PC-9 (cell line): ENCODE data around the gene HHAT. TPM values are rescaled to one million over a fixed set of nuclear protein-coding genes. Genes with fewer than 3 reads are reported as not detected.

Experiments
- BruUV-seq: library from RNA; stranded (reverse); fragments of 400-500 nt; replicated peaks from 2 replicates; lab custom pipeline; 2021; lab: Mats Ljungman, UMichigan
- CTCF ChIA-PET: fragments of 300-600 bp; sonication (Branson Sonifier 250); formaldehyde crosslinking; loops from one replicate; lab custom pipeline; 2022; ENCODE audit warnings: antibody characterized with exemption; lab: Charles Lee
- POLR2A ChIA-PET: fragments of 300-600 bp; sonication (Branson Sonifier 250); formaldehyde crosslinking; loops from one replicate; lab custom pipeline; 2022; ENCODE audit warnings: antibody characterized with exemption; ENCODE audit not compliant: unreplicated experiment; lab: Charles Lee
- DNase-seq, 2 experiments: peaks; one replicate each; pipeline versions ENCODE4 v3.0.0 to v3.0.0-alpha.2; 2015 to 2022; ENCODE audit warnings: mixed read lengths in 1 of 2
- H2AFZ ChIP-seq: fragments of 200-600 bp; sonication (generic); 2 replicates; pipeline ENCODE4 v1.8.1; 2017; ENCODE audit warnings: antibody characterized with exemption
- H3F3A ChIP-seq: fragments of 200-600 bp; sonication (generic); 2 replicates; pipeline ENCODE4 v1.8.1; 2017; ENCODE audit warnings: antibody characterized with exemption, mild to moderate bottlenecking, low read depth; ENCODE audit not compliant: insufficient read depth
- H3K27ac ChIP-seq: fragments of 200-600 bp; sonication (generic); 2 replicates; pipeline ENCODE4 v1.6.1; 2016; ENCODE audit warnings: mixed run types
- H3K27me3 ChIP-seq: fragments of 200-600 bp; sonication (generic); 2 replicates; pipeline ENCODE4 v1.6.1; 2016; ENCODE audit warnings: low read depth, mixed run types; ENCODE audit not compliant: insufficient read depth
- H3K36me3 ChIP-seq: fragments of 200-600 bp; sonication (generic); 2 replicates; pipeline ENCODE4 v1.6.1; 2016; ENCODE audit warnings: low read depth, mixed run types
- H3K4me1 ChIP-seq: fragments of 200-600 bp; sonication (generic); replicated peaks from 2 replicates; pipeline ENCODE4 v1.6.1; 2016; ENCODE audit warnings: mixed run types; ENCODE audit not compliant: insufficient read depth
- H3K4me2 ChIP-seq: fragments of 200-600 bp; sonication (generic); 2 replicates; pipeline ENCODE4 v1.6.1; 2017; ENCODE audit warnings: mixed run types
- H3K4me3 ChIP-seq: fragments of 200-600 bp; sonication (generic); 2 replicates; pipeline ENCODE4 v1.6.1; 2016; ENCODE audit warnings: mixed run types
- H3K79me2 ChIP-seq: fragments of 200-600 bp; sonication (generic); 2 replicates; pipeline ENCODE4 v1.6.1; 2017; ENCODE audit warnings: low read depth, mixed run types
- H3K9me2 ChIP-seq: fragments of 200-600 bp; sonication (generic); 2 replicates; pipeline ENCODE4 v1.8.1; 2017; ENCODE audit warnings: mild to moderate bottlenecking; ENCODE audit not compliant: insufficient read depth
- H3K9me3 ChIP-seq: fragments of 200-600 bp; sonication (generic); 2 replicates; pipeline ENCODE4 v1.8.1; 2016; ENCODE audit warnings: low read depth; ENCODE audit not compliant: insufficient read depth
- H4K20me1 ChIP-seq: fragments of 200-600 bp; sonication (generic); 2 replicates; pipeline ENCODE4 v1.8.1; 2017; ENCODE audit not compliant: insufficient read depth
- CTCF ChIP-seq: fragments of 200-600 bp; sonication (generic); conservative IDR thresholded peaks from 2 replicates; pipeline ENCODE4 v1.6.1; 2017; ENCODE audit warnings: mixed run types, antibody characterized with exemption, mild to moderate bottlenecking, moderate library complexity
- EZH2 ChIP-seq: fragments of 200-600 bp; sonication (generic); IDR thresholded peaks from 2 replicates; pipeline ENCODE4 v1.8.0; 2017; ENCODE audit warnings: antibody characterized with exemption, low read depth
- intact Hi-C: fragments of 100-400 bp; cut with micrococcal nuclease; formaldehyde crosslinking; loops from one replicate; pipeline ENCODE4 v1.10.0; 2022; ENCODE audit not compliant: unreplicated experiment
- total RNA-seq: library from RNA; stranded (reverse); gene quantifications from 2 replicates; pipeline ENCODE4 v1.2.3, GENCODE V29; 2021

The HHAT gene
- total RNA-seq, 1 experiment from 2014 or later: 5.3 TPM

- intact Hi-C loops: no loop called here
- no peaks in the 10 kb centered on the region; the same call in 1 of the 2 replicates for H3K9me2 ChIP-seq
- H3K4me1 ChIP-seq: peaks cover 8% of the 10 kb centered on the region
- no peak overlapping the region for H3K4me2 ChIP-seq
- H2AFZ ChIP-seq: no peak overlapping the region
- DNase-seq: no peak
- no peaks in the 10 kb centered on the region for H3K9me3 ChIP-seq
- H3K36me3 ChIP-seq: no peaks in the 10 kb centered on the region
- no peaks in the 10 kb centered on the region for H4K20me1 ChIP-seq
- H3K79me2 ChIP-seq: no peaks in the 10 kb centered on the region
- no TSS peak for BruUV-seq
- no peak overlapping the region for H3K27ac ChIP-seq
- ChIA-PET CTCF (no interaction called here), POLR2A (no interaction called here)
- TF ChIP-seq CTCF: no peak
- TF ChIP-seq EZH2: no peak
- H3F3A ChIP-seq: no peaks in the 10 kb centered on the region
- no peak overlapping the region for H3K4me3 ChIP-seq
- no peaks in the 10 kb centered on the region for H3K27me3 ChIP-seq
These were observed 32.0 kb upstream of the HHAT start for GRCh38 chr1:210296682-210297081.

GRCh38 chr1:210298296-210298695, 30.4 kb upstream of the HHAT start:
- CTCF ChIA-PET: no interaction called here
- Histone ChIP-seq H3K79me2 (no peaks in the 10 kb centered on the region), H3K4me1 (0 out of 2 replicates have a peak, but pooled peaks cover 4% of the 10 kb centered on the region), H2AFZ (no peak overlapping the region), H3K27me3 (no peaks in the 10 kb centered on the region), H3K9me2 (no peaks in the 10 kb centered on the region; the same call in 1 of the 2 replicates), H3K27ac (no peak overlapping the region), H4K20me1 (no peaks in the 10 kb centered on the region), H3F3A (no peaks in the 10 kb centered on the region), H3K4me3 (no peak overlapping the region), H3K9me3 (no peaks in the 10 kb centered on the region), H3K36me3 (no peaks in the 10 kb centered on the region), H3K4me2 (no peak overlapping the region)
- BruUV-seq: no TSS peak
- POLR2A ChIA-PET: no interaction called here
- TF ChIP-seq CTCF (no peak), EZH2 (no peak)
- no peak for DNase-seq
- intact Hi-C loops: no loop called here

GRCh38 chr1:210298936-210299335, 29.8 kb upstream of the HHAT start:
- no peaks in the 10 kb centered on the region for H4K20me1 ChIP-seq
- H3F3A ChIP-seq: no peaks in the 10 kb centered on the region
- no peak overlapping the region for H3K4me2 ChIP-seq
- CTCF ChIA-PET: interaction anchor here (0.5 to 0.6 kb wide), 2 partner anchors 12 to 434 kb away, joined by 3 to 12 read pairs; no protein-coding TSS in a partner anchor
- TF ChIP-seq CTCF (no peak), EZH2 (no peak)
- no peaks in the 10 kb centered on the region for H3K27me3 ChIP-seq
- H3K4me3 ChIP-seq: no peak overlapping the region
- no peak overlapping the region for H3K27ac ChIP-seq
- BruUV-seq: no TSS peak
- H3K9me3 ChIP-seq: no peaks in the 10 kb centered on the region
- H3K79me2 ChIP-seq: no peaks in the 10 kb centered on the region
- H3K36me3 ChIP-seq: no peaks in the 10 kb centered on the region
- H3K9me2 ChIP-seq: no peaks in the 10 kb centered on the region; the same call in 1 of the 2 replicates
- H3K4me1 ChIP-seq: 0 out of 2 replicates have a peak, but pooled peaks cover 4% of the 10 kb centered on the region
- intact Hi-C loops: no loop called here
- H2AFZ ChIP-seq: no peak overlapping the region
- POLR2A ChIA-PET: interaction anchor here (0.7 kb wide), 1 partner anchor 67 kb away, joined by 5 read pairs; no protein-coding TSS in a partner anchor
- no peak for DNase-seq
